HL-60/S4 (cell line): ENCODE data around the gene WDR1.

Experiments
- in situ Hi-C: fragments of 300-500 bp; cut with MboI; formaldehyde crosslinking; loops from 2 replicates; pipeline ENCODE4 v1.14.3; 2022; ENCODE audit warnings: low sequenced_read_pairs

The WDR1 gene

DNA sequence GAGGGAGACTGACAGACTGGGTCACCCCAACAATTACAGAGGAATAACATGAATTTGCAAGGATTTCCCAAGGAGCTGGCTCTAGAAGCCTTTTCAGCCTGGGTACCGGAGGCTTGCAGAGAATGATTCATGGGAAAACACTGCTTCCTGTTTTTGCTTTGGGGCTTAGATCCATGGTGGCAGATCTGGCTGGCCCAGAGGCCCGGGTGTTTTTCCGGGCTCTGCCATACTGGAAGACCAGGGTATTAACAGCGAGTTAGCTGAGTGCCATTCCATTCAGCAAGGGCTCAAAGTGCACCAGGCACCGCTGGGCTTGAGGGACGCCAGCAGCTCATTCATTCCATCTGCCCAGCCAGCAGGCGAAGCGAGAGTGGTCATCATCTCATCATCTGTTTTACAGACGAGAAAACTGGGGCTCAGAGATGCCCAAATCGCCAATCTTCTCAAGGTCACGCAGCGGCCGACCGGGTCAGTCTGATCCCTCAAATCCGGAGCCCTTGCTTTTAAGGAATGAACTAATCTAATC lies 1.3 kb downstream of the WDR1 start:
- in situ Hi-C loops, result no loop called here

DNA sequence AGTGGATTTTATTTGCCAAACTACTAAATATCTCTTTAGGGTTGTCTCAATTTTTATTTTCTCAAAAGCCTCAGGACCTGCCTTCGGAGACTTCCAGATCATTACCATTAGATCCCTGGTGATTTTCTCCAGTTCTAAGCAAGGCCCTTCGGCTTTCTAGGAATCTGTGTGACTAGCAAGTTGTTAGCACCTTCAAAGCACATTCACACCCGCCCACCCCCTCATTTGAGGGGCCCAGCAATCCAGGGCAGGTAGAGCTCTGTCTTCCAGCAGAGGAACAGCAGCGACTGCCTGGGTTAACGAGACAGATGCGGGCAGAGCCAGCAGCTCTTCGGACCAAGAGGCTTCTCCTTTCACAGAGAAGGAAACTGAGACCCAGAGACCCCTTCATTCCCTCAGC lies 2.0 kb downstream of the WDR1 start:
- in situ Hi-C loops, result no loop called here

DNA sequence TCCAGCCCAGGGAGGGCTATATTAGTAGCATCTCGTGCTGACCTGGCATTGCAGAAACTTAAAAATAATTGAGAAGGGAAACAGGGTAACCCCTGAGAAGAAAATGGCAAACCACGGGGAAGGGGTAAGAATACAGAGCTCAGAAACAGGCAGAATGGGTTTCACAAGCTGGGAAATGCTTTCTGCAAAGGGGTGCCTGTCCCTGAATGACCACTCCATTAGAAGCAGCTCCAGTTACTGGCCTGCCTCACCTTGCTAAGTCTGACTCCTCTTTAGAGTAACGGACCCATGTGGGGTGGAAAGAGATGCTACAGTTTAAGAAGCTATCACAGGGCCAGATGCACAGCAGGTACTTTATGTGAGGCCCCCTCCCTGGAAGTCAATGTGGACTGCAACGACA lies 2.5 kb downstream of the WDR1 start:
- in situ Hi-C loops, result no loop called here

DNA sequence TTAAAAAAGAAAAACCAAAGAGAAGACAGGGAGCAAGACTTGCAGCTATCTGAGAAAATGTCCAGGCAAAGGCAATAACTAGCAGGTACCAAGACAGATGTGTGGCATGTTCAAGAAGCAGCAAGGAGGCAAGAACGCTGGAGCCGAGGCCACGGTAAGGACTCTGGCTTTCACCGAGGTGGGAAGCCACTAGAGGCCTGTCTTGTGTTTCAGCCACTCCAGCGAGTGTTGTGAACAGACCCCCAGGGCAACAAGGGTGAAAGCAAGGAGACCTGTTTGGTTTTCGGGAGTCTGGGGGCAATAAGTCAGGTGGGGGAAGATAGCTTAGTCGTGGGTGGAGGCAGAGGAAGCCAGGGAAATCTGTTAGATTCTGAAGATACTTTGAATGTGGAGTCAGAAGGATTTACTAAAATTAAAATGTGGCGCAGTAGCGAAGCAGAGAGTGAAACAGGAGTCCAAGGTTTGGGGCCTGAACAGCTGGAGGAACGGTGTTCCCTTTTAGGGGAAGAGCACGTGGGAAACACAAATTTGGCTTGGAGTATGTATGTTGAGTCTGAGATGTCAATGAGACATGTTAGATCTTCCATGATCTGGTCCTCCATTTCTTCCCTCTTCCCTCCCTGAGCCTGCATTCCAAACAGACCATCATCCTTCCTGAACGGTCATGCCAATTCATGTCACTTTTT lies 3.1 kb downstream of the WDR1 start:
- in situ Hi-C loops, result no loop called here

DNA sequence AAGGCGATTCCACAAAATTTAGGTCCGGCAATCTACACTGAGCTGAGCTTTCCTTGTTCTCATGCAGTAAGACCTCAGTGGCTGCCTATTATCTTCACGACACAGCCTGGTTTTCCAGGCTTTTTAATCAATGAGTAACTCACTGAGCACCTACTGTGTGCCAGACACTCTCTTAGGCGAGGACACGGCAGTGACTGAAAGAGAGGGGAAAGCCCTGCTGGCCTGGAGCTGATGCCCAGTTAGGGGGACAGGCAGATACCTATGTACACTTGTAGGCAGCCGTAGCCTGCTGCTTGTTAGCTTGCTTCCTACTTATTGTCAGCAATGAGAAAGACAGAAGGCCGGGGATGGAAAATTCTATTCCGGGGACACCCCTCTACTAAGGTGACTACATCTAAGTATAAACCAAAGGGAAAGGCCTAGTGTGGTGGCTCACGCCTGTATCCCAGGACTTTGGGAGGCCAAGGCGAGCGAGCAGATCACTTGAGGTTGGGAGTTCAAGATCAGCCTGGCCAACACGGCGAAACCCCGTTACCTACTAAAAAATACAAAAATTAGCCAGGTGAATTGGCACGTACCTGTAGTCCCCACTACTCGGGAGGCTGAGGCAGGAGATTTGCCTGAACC lies 3.8 kb downstream of the WDR1 start:
- in situ Hi-C loops, result no loop called here

DNA sequence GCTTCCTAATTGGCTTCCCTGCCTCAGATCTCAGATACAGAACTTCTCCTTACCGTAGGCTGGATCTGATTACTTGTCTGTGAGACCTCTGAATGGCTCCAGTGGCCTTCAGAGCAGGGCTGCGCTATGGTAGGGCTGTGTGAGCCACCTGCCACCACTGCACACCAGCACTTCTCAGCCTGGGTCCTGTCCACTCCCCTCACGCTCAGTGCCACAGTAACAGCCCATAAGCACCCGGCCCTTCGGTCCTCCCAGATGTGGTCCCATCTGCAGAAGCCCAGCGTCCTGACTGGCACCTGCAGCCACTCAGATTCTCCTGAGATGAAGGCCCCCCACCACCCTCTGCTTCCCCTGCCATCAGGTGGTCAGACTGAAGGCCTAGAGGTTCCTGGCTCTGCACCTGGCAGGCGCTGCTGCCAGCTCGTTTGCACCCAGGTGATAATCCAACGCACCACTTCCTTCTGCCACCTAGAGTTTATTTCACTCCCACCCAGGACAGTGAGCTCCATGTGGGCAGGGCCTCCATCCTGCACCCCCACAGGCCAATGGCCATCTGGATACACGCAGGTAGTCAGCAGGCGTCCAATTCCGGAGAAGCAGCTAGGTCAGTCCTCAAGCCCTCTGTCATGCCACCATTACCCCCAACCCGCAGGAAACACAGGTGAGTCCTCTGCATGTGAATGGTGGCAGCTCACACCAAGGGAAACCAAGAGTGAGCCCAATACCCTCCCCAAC lies 5.4 kb downstream of the WDR1 start:
- in situ Hi-C loops, result no loop called here

DNA sequence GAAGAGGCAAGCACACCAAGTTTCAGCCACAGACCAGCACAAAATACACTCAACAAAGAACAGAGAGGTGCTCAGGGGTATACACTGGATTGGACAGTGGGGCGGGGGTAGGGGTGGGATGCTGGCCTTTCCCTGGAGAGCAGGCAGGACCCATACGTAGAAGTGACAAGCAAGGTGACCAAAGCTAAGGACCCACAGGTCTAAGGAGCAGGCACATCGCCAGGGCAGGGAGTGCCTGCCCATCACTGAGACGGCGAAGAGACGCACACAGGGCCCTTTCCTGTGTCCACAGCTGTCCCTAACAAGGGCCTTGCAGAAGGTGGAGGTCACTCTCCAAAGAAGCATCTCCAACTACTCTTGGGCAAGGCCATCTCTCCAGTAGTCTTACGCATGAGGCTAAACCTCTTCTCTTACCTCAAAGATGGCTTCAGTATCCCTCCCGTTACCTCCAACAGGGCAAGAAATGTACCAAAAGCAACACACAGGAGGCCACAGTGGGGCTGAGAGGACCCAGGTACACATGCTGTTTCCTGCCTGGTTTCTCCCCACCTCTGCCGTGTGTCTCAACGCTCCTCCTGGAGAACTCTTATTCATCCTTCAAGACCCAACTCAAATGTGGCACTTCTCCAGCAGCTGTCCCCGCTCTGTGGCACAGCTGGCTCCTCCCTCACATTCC lies 6.5 kb downstream of the WDR1 start:
- in situ Hi-C loops, result no loop called here

DNA sequence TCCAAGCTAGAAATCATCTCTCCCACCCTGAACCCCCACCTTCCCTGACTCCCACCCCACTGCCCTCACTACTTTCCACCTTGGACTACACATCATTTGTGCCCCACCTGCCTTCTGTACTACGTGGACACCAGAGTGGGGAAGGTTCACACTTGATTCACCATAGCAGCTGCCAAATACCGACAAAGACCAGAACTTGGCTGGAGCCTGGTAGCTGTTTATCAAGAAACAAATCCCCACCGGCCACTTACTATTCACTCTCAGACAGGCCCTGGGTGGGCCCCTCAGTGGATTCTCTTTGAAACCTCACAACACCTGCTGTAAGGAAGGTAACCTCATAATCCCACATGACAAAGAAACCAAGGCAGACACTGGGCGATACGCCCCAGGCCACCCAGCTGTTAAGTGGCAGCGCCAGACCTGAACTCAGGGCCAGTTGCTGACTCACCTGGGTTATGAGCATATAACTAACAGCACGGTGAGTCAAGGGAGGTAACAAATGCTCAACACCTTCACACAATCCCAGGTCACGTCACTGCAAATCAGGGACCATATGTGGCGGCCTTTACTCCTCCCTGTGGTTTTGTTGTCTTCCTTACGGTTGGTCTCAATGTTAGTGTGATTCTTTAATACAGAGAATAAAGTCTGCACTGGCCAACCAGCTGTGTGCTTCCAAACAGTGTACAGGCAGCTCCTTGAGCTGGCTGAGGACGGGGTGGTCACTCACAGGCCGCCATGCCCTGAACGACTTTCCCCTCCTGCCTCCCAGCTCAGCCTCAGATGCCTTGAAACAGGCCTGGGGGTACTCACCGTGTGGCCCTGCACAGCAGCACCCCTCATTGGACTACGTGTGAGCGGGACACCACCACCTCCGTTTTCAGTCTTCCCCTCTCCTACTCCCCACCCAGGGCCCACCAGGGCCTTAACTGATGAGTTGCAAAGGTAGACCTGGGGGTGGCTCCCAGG lies 7.5 kb downstream of the WDR1 start:
- in situ Hi-C loops, result no loop called here

DNA sequence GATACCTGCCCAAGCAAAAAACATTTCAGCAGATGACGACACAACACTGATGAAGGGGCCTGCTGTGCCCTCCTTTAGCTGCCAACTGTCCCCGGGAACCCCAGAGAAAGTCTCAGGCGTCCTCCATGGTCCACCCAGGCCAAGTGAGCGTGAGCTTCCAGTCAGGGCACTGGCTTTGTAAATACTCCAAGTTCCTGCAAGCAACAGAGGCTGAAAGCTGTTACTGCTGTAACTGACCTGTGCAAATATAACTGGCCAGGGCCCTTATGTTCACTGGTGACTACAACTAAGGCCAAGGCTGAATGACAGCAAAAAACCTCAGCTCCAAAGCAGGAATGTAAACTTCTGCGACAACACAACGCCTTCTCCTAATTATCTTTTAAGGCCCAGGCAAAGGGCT lies 8.2 kb downstream of the WDR1 start:
- in situ Hi-C loops, result no loop called here

DNA sequence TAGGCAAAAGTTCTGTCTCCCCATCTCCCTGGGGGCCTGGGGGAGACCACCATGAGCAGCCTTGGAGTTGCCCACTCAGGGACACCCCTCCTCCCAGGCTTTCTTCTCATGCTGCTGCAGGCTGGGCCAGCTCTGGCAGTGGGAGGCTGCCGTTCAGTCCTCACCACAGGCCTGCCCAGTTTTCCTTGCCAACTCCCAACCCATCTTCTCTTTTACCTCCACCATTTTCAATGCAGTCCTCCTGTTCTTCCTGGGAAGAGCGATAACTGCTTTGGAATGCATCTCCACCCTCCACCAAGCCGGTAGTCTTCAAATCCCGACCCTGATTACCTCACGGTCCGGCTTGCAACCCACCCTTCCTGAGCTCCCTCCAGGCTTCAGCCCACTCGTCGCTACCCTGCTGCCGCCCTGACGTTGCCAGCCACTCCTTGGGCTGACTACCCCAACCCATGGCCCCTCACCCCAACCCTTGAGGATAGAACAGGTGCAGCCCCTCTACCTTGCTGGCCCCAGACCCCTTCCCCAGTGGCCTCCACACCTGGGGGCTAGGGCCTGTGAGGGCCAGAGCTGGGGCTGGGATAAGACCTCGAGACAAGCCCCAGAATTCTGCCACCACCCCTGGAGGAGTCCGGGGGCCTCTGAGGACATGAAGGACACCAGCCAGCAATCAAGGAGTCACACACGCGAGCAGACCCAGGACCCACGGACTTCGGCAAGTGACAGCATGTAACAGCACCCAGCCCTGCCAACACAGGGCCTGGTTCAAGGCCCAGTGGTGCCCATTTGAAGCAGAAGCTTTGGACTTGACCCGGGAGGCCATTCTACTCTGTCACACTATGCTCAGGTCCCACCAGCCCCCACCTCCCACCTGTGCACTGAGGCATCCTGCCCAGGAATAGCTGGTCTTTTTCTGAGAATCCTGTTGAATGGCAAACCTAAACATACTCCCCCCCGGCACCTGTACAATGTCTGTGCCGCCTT lies 9.2 kb downstream of the WDR1 start:
- in situ Hi-C loops, result no loop called here

DNA sequence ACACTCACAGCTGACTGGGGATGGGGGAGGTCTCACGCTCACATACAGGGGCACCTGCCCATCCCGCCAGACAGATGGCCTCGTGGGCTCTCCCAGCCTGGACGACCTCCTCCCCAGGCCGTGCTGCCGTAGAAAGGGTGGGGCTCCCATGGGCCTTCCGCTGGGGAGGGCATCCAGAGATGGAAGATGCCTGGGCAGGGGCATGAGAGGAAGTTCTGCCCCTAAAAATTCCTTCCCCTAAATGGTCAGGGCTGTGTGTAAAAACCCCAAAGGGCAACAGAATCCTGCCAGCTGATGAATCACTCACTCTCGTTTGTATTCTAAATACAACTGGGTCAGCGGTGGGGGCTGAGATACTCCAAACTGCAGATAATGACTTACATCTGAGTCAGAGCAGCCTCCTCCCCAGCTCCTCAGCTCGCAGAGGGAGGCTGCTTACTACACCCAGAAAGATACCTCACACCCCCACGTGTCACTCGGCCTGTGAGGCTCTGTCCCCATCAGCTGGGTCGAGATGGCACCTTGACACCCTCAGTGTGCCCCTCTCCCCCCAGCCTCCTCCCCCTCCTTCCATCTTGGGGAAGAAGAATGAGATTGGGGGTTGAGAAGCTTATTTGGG lies 10.1 kb downstream of the WDR1 start:
- in situ Hi-C loops, result no loop called here

DNA sequence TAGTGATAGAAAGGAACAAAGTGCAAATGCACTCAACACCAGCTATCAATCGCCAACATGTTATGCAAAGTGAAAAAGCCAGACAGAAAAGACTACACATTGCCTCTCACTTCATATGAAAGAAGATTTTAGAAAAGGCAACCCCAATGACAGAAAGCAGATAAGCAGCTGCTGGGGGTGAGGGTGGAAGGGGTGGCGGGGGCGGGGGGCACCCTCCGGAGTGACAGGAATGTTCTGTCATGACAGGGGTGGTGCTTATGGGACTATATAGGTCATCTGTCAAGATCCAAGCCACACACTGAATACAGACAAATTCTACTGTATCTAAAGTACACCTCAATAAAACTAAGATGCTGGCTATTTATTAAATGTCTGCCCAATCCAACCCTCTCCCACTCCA lies 10.7 kb downstream of the WDR1 start:
- in situ Hi-C loops, result no loop called here

DNA sequence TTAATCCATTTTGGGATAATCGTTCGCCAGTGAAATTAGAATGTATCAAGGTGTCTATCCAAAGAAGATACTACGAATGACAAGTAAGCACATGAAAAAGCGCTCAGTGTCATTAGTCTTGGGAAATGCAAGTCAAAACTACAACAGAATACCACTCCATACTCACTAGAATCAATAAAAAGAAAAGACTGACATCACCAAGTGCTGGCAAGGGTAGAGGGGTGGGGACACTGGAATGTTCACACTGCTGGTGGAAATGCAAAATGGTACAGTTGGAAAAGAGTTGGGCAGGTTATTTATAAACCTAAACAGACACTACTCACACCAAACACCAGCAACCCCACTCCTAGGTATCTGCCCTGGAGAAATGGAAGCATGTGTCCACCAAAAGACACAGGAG lies 11.2 kb downstream of the WDR1 start:
- in situ Hi-C loops, result no loop called here

DNA sequence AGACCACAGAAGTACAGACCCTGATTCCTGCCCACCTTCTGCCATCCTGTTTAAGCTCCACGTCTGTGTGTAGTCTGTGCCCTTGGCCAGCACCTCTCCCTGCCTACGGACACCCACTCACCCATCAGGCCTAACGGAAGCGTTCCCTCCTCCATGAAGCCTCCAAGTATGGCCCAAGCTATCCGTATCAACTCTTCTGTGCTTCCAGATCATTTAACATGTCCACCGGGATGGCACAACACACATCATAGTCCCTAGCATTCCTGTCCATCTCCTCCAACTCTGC lies 11.7 kb downstream of the WDR1 start:
- in situ Hi-C loops, result no loop called here

DNA sequence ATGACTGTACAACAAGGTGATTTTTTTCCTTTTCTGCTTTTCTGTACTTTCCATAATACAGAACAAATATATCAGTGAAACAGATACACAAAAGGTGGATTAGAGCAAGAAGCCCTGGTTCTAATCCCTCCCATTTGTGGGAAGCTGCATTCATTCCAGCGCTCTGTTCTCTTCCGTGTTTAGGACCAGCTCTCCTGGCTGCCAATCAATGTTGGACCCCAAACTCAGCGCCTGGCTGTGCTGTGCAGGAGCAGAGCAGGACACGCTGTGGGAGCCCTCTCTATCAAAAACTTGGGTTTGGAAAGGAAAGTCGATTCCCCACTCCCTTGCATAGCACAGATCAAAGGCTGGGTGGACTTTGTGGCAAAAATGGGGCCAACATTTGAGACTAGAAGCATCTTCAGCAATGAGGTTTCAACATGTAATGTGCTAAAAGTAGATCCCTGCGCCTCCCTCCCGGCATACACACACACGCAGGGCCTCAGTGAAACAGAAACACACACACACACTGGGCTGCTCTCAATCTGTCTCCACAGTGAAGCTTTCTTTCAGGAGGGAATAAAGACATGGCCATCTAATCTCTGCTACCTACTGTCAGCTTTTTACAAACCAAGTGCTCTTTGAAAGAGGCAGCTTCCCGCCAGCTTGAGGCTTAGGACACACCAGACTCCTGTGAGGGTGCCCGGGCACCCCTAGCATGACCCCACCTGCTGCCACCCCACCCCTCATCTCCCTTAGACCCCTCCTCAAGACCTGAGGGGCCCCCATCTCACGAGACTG lies 12.2 kb downstream of the WDR1 start:
- in situ Hi-C loops, result no loop called here

DNA sequence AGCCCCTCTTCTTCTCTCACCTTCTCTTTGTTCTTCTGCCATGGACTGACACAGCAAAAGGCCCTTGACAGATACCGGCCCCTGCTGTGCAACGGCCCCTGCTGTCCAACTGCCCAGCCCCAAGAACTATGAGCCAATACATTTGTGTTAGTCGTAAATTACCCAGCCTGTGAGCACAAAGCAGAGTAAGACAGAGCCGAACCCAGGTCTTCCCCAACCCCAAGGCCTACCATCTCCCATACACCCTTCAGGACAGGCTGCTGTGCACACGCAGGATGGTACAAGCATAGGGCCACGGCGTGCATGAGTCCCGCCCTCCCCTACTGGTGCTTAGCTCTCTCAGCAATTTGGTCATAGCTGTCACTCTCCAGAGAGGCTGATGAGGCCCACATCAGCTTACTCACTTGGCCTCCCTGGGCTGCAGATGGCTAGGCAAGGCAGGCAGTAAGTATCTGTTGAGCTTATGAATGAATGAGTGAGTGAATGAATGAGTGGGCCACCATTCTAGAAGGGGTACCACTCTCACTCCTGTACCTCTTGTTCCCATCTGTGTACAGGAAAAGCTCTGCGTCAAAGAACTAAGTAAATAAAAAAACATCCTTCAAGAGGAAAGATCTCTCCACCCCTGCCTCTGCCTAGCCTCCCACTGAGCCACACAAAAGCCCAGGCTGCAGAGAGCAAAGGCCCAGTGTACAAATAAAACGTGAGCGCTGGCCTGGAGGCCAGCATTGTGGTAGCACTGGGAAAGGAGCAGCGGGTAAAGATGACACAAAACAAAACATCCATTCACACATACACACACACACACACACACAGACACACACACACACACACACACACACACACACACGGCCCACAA lies 13.9 kb downstream of the WDR1 start:
- in situ Hi-C loops, result no loop called here
